Neuron (in vitro differentiated cells): ENCODE data around the gene ZFAND3.

Experiments
- H2AFZ ChIP-seq: one replicate; pipeline ENCODE4 v1.6.1; 2013; ENCODE audit warnings: low read depth, mild to moderate bottlenecking, inconsistent platforms, low read length, moderate library complexity
- H3K27me3 ChIP-seq: one replicate; pipeline ENCODE4 v1.6.1; 2013; ENCODE audit warnings: low read length; ENCODE audit not compliant: insufficient read depth
- H3K36me3 ChIP-seq: one replicate; pipeline ENCODE4 v1.6.1; 2013; ENCODE audit warnings: low read length; ENCODE audit not compliant: insufficient read depth
- H3K4me1 ChIP-seq: one replicate; pipeline ENCODE4 v1.6.1; 2013; ENCODE audit warnings: low read length; ENCODE audit not compliant: insufficient read depth
- H3K4me3 ChIP-seq: 2 replicates; pipeline ENCODE4 v1.5.1; 2013; ENCODE audit warnings: mild to moderate bottlenecking, low read length, moderate library complexity
- H3K9me3 ChIP-seq: one replicate; pipeline ENCODE4 v1.6.1; 2013; ENCODE audit warnings: low read length

ZFAND3 gene

GRCh38 chr6:38067263-38067980 is 247.9 kb downstream of the ZFAND3 start:
- no peaks in the 10 kb centered on the region for H3K27me3 ChIP-seq
- H3K4me1 ChIP-seq: peaks cover 2% of the 10 kb centered on the region
- H3K9me3 ChIP-seq: no peaks in the 10 kb centered on the region
- H2AFZ ChIP-seq: no peak overlapping the region
- H3K36me3 ChIP-seq: peaks cover 18% of the 10 kb centered on the region
- H3K4me3 ChIP-seq: no peak overlapping the region

- no peak overlapping the region for H2AFZ ChIP-seq
- H3K27me3 ChIP-seq: no peaks in the 10 kb centered on the region
- H3K9me3 ChIP-seq: no peaks in the 10 kb centered on the region
- peaks cover 2% of the 10 kb centered on the region for H3K36me3 ChIP-seq
- H3K4me3 ChIP-seq: no peak overlapping the region
- H3K4me1 ChIP-seq: peaks cover 2% of the 10 kb centered on the region
Observed at GRCh38 chr6:38068854-38069590, 249.5 kb downstream of the ZFAND3 start.

DNA sequence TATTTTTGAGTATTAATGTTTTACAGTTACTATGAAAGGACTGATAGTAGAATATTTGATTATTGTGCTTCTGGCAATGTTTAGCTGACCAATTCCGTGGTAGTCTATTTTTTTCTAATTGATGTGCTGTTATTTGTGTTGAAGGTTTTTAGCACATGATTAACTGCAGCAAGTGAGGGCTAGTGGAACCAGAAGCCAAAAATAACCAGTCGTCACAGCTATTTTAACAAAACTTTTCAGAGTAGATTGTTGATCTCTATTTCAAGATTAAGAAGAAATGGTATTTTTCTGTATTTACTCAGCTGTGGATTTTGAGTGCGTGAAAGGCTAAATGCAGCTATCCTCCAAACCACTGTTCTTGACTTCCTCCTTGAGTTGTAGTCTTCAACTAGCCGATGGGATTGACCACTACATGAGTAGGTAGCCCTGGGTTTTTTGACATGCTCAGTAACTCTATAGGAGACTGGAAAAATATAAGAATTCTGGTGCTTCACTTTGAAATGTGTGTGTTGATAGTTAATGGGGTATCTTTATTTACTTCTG is 258.0 kb downstream of the ZFAND3 start:
- no peaks in the 10 kb centered on the region for H3K27me3 ChIP-seq
- no peak overlapping the region for H3K4me3 ChIP-seq
- peaks cover 4% of the 10 kb centered on the region for H3K9me3 ChIP-seq
- peaks cover 6% of the 10 kb centered on the region for H3K36me3 ChIP-seq
- H2AFZ ChIP-seq: no peak overlapping the region
- no peaks in the 10 kb centered on the region for H3K4me1 ChIP-seq

GRCh38 chr6:38078671-38079070 is 259.1 kb downstream of the ZFAND3 start:
- Histone ChIP-seq H2AFZ (no peak overlapping the region), H3K4me3 (no peak overlapping the region)

DNA sequence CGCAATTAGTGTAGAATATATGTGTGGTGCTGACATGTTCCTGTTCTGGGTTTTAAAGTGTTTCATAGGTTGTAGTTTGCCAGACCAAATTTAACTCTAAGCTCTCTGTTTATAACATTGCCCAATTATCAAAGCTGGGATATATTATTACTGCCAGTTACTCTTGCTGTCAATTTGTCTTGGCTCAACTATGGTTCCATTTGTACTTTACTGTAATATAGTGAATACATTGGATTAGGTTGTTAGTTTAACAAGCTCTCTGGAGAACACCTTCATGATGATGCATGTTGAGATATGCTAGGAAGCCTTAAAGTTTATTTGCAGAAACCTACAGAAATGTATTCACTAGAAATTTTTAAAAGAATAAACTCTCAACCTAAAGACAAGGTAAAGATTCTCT is 259.6 kb downstream of the ZFAND3 start:
- H3K4me3 ChIP-seq: no peak overlapping the region
- H3K36me3 ChIP-seq: peaks cover 8% of the 10 kb centered on the region
- H2AFZ ChIP-seq: no peak overlapping the region
- H3K4me1 ChIP-seq: no peaks in the 10 kb centered on the region
- no peaks in the 10 kb centered on the region for H3K27me3 ChIP-seq
- peaks cover 4% of the 10 kb centered on the region for H3K9me3 ChIP-seq

More at GRCh38 chr6:38078671-38079070, 259.1 kb downstream of the ZFAND3 start:
- Histone ChIP-seq H3K27me3 (no peaks in the 10 kb centered on the region), H3K36me3 (peaks cover 8% of the 10 kb centered on the region), H3K9me3 (peaks cover 4% of the 10 kb centered on the region), H3K4me1 (no peaks in the 10 kb centered on the region)

DNA sequence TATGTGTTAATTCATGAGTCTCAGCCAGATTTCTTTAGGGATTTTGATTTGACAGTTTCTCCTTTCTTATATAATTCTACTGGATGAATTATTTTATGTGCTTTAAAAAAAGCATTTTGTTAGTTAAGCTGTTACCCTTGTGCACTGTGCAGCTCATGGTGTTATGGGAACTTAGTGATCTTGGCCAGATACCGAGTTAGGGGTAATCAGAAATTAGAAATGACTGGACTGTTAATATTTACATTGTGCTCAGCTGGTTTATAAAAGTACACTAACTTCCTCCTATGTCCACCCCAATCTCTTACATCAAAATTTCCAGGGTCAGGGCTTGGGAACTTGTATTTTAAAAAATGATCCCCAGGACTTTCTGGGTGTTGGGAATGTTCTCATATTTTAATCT is 260.0 kb downstream of the ZFAND3 start:
- no peak overlapping the region for H3K4me3 ChIP-seq
- H2AFZ ChIP-seq: no peak overlapping the region
- no peaks in the 10 kb centered on the region for H3K27me3 ChIP-seq
- peaks cover 4% of the 10 kb centered on the region for H3K9me3 ChIP-seq
- peaks cover 8% of the 10 kb centered on the region for H3K36me3 ChIP-seq
- no peaks in the 10 kb centered on the region for H3K4me1 ChIP-seq

DNA sequence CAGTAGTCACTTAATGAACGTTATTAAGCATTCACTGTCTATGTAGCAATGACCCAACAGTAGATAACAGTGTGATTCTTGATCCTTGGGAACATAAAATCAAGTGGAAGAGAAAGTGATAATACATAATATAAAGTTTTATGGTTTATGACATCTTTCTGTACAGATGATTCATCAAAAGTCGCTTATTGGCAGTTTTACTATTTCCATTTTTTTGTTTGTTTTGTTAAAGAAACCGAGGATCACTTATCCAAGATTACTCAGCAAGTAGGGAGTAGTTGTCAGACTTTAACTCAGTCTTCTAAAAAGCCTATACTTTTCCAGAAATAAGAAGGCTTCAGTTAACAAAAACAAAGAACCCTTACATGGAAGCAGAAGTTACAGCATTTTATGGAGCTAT is 260.8 kb downstream of the ZFAND3 start:
- no peaks in the 10 kb centered on the region for H3K4me1 ChIP-seq
- no peaks in the 10 kb centered on the region for H3K27me3 ChIP-seq
- no peaks in the 10 kb centered on the region for H3K9me3 ChIP-seq
- no peak overlapping the region for H2AFZ ChIP-seq
- H3K36me3 ChIP-seq: peaks cover 8% of the 10 kb centered on the region
- H3K4me3 ChIP-seq: no peak overlapping the region

DNA sequence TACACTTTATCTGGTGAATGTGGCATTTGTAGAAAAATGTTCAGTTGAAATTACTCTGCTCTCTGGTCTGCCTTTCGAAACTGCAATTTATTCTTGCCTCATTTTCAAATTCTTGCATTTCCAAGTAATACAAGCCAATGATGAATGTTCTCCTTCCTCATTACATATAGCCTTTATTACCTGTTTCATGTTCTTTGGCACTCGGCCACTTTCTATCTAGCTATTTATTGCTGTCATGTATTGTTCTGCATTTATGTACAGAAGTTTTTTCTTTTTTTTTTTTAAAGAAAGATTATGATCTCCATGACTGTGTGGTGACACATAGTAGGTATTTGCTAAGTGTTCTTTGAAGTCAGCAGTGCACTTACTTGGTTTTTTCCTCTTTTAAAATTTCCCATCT is 261.4 kb downstream of the ZFAND3 start:
- no peak overlapping the region for H2AFZ ChIP-seq
- no peak overlapping the region for H3K4me3 ChIP-seq
- H3K9me3 ChIP-seq: no peaks in the 10 kb centered on the region
- H3K27me3 ChIP-seq: no peaks in the 10 kb centered on the region
- peaks cover 8% of the 10 kb centered on the region for H3K36me3 ChIP-seq
- no peaks in the 10 kb centered on the region for H3K4me1 ChIP-seq

- Histone ChIP-seq H3K9me3 (no peaks in the 10 kb centered on the region), H2AFZ (no peak overlapping the region), H3K36me3 (peaks cover 8% of the 10 kb centered on the region), H3K4me1 (no peaks in the 10 kb centered on the region), H3K4me3 (no peak overlapping the region), H3K27me3 (no peaks in the 10 kb centered on the region)
Observed at GRCh38 chr6:38085031-38085430, 265.5 kb downstream of the ZFAND3 start.

DNA sequence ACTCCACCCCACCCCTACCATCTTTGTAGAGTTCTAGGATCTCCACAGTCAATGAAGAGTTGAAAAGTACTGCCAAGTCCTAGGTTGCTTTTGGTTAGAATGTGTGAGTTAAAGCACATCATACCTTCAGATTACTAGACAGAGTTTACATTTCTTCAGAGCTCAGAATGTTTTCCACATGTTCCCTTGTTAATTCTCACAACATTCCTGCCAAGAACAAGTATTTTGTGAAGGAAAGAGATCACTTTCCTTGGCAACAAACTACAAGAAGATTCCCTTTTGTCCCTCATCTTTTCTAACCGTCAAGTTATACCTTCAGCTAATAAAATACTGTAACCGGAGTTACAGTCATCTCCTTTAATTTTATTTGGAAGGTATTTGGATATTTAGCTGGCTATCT is 266.8 kb downstream of the ZFAND3 start:
- H3K9me3 ChIP-seq: no peaks in the 10 kb centered on the region
- H2AFZ ChIP-seq: no peak overlapping the region
- no peaks in the 10 kb centered on the region for H3K4me1 ChIP-seq
- H3K36me3 ChIP-seq: peaks cover 8% of the 10 kb centered on the region
- H3K27me3 ChIP-seq: no peaks in the 10 kb centered on the region
- H3K4me3 ChIP-seq: no peak overlapping the region

GRCh38 chr6:38088010-38088409 is 268.5 kb downstream of the ZFAND3 start:
- no peak overlapping the region for H2AFZ ChIP-seq
- peaks cover 4% of the 10 kb centered on the region for H3K4me1 ChIP-seq
- H3K4me3 ChIP-seq: no peak overlapping the region
- no peaks in the 10 kb centered on the region for H3K27me3 ChIP-seq
- no peaks in the 10 kb centered on the region for H3K9me3 ChIP-seq
- H3K36me3 ChIP-seq: peaks cover 2% of the 10 kb centered on the region

DNA sequence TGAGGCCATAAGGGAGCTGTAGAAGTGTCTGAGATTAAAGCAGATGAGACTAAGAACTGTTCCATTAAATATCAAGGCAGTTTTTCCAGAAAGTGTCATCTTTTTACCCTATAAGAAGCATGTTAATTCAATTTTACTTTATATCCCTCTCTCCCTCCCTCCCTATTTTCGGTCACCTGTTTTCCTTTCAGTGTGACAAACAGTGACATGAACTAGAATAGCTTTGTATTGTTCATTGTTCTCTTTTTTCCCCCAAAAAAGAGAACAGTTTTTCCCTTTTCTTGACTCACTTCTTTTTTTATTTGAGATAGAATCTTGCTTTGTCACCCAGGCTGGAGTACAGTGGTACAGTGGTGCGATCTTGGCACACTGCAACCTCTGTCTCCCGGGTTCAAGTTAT is 269.3 kb downstream of the ZFAND3 start:
- Histone ChIP-seq H3K27me3 (no peaks in the 10 kb centered on the region), H3K36me3 (no peaks in the 10 kb centered on the region), H3K9me3 (no peaks in the 10 kb centered on the region), H3K4me1 (peaks cover 10% of the 10 kb centered on the region), H2AFZ (no peak overlapping the region), H3K4me3 (no peak overlapping the region)

GRCh38 chr6:38091613-38092012 is 272.1 kb downstream of the ZFAND3 start:
- Histone ChIP-seq H3K9me3 (no peaks in the 10 kb centered on the region), H2AFZ (no peak overlapping the region), H3K27me3 (no peaks in the 10 kb centered on the region), H3K4me3 (no peak overlapping the region), H3K4me1 (peaks cover 10% of the 10 kb centered on the region), H3K36me3 (no peaks in the 10 kb centered on the region)
